Transverse colon (tissue), 4 donors: ENCODE data around the gene SRMS.

Experiments
- CTCF ChIP-seq, 5 experiments: fragments of 200-600 bp in 3 of 5; fragments of 450-650 bp in 2 of 5; sonication (generic) in 3 of 5; IDR thresholded peaks; 1 replicate in 2 of 5; 2 replicates in 3 of 5; pipeline ENCODE4 v1.5.1; 2016 to 2017; ENCODE audit warnings: antibody characterized with exemption in 5 of 5, inconsistent platforms in 3 of 5, mild to moderate bottlenecking in 2 of 5, moderate library complexity in 1 of 5
- EP300 ChIP-seq: sonication (generic); formaldehyde crosslinking; IDR thresholded peaks from one replicate; pipeline ENCODE4 v1.6.1; 2017; ENCODE audit warnings: antibody characterized with exemption, low read depth
- POLR2A ChIP-seq: fragments of 450-650 bp; IDR thresholded peaks from one replicate; pipeline ENCODE4 v1.6.1; 2016; ENCODE audit warnings: antibody characterized with exemption, mild to moderate bottlenecking, moderate library complexity
- POLR2AphosphoS5 ChIP-seq, 3 donors: sonication (generic); formaldehyde crosslinking; IDR thresholded peaks; one replicate each; pipeline ENCODE4 v1.6.1; 2016; ENCODE audit warnings: antibody characterized with exemption in 3 of 3

- TF ChIP-seq CTCF (IDR thresholded peaks at IDR 0.05) (no peak), POLR2AphosphoS5 (IDR thresholded peaks at IDR 0.05) (no peak), EP300 (no peak), POLR2A (no peak)
Observed at GRCh38 chr20:63497946-63498935, 49.3 kb downstream of the SRMS start.
